Upper lobe of left lung (tissue), 4 donors: ENCODE data around the gene MYLK.

Source experiments
- EP300 ChIP-seq, 4 donors: sonication (generic); formaldehyde crosslinking; IDR thresholded peaks; one replicate each; pipeline ENCODE4 v1.5.1; 2017; ENCODE audit warnings: antibody characterized with exemption in 4 of 4, control low read depth in 2 of 4
- TF ChIP-seq, protein P1 (sequence below), 6 experiments: fragments of 450-650 bp in 4 of 6; fragments of 200-600 bp in 2 of 6; sonication (generic) in 2 of 6; IDR thresholded peaks; one replicate each; pipeline ENCODE4 v1.5.1; 2016 to 2019; ENCODE audit warnings: antibody characterized with exemption in 6 of 6

DNA sequence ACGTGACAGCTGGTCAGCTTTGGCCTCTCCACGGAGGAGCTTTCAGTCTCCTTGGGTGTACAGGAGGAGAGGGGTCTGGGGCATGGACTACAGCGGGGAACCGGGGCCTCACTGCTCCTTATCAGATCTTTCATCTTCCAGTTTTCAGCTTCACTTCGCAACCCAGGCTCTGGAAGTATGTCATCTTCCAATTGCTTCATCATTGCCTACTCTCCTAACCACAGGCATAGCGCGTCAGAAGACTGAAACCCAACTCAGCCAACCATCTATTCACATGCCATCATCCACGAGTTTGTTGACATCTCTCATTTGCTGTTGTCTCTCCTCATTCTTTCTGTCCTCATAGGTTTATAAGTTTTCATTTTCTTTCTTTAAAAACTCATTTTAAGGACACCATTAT lies 119.5 kb downstream of the MYLK start:
- TF ChIP-seq, protein P1, sequence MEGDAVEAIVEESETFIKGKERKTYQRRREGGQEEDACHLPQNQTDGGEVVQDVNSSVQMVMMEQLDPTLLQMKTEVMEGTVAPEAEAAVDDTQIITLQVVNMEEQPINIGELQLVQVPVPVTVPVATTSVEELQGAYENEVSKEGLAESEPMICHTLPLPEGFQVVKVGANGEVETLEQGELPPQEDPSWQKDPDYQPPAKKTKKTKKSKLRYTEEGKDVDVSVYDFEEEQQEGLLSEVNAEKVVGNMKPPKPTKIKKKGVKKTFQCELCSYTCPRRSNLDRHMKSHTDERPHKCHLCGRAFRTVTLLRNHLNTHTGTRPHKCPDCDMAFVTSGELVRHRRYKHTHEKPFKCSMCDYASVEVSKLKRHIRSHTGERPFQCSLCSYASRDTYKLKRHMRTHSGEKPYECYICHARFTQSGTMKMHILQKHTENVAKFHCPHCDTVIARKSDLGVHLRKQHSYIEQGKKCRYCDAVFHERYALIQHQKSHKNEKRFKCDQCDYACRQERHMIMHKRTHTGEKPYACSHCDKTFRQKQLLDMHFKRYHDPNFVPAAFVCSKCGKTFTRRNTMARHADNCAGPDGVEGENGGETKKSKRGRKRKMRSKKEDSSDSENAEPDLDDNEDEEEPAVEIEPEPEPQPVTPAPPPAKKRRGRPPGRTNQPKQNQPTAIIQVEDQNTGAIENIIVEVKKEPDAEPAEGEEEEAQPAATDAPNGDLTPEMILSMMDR (IDR thresholded peaks at IDR 0.05): no peak
- TF ChIP-seq EP300 (IDR thresholded peaks at IDR 0.05): no peak
